ENCODE results near the gene POLDIP3.
A peak's percentile ranks its signal among the peaks of the same experiment; 100 is the strongest.
"Not testable (repeated sequence)": the region's sequence is repeated elsewhere in the genome, so short reads cannot be mapped to it uniquely, and the experiment has no call there.

Gene POLDIP3

GRCh38 chr22:42560381-42560780, 54.3 kb downstream of the POLDIP3 start:
- no peak for DNase-seq (ENCODE audit: low spot score)

DNA sequence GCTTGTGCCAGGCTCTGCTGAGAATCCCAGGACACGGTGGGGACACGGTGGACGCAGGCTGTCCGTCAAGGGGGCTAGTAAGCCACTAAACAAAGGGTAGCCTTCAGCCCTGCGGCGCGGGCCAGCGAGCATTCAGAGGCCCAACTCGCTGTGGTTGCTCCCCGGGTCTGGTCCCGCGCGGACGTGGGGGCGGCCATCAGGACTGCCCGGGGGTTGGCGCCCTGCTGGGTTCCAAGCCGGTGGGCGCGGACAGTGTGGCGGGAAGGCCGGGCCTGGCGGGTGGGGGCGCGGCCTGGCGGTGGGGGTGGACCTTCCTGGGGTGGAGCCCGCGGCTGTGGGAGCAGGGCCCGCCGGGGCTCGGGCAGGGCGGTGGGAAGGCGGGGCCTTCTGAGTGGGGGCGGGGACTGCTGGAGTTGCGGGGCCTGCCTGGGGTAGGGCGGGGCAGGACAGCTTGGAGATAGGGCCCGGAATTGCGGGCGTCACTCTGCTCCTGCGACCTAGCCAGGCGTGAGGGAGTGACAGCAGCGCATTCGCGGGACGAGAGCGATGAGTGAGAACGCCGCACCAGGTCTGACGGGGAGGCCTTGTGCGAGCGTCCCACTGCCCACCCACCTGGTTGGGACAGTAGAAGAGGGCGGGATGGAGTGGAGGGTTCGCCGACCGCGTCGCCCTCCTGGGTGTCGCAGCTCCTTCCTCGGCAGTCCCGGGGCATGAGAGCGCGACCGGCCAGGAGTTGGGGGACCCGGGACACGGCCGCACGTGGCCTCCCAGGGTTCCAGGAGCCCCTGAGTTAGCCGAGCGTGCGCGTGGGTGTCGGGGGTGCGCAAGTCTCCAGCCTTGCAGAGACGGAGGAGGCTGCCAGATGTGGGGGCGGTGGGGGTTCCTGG, 61.0 kb downstream of the POLDIP3 start, which contains the start of gene SERHL2:
SERHL2 (plus strand) TSS at position 482 of the 887 bp plus-strand sequence; CDS start at position 547, 65 bp downstream.
- peak; percentile 88 for DNase-seq (ENCODE audit: low spot score)

- not testable (repeated sequence) for DNase-seq (ENCODE audit: low spot score)
Observed at GRCh38 chr22:42552294-42552647, 62.4 kb downstream of the POLDIP3 start.

GRCh38 chr22:42549331-42550060, 65.2 kb downstream of the POLDIP3 start:
- DNase-seq (ENCODE audit: low spot score), result no peak

GRCh38 chr22:42548597-42549330, 65.9 kb downstream of the POLDIP3 start:
- DNase-seq (ENCODE audit: low spot score), result no peak

- DNase-seq (ENCODE audit: low spot score), result not testable (repeated sequence)
Observed at GRCh38 chr22:42548126-42548525, 66.6 kb downstream of the POLDIP3 start.

DNA sequence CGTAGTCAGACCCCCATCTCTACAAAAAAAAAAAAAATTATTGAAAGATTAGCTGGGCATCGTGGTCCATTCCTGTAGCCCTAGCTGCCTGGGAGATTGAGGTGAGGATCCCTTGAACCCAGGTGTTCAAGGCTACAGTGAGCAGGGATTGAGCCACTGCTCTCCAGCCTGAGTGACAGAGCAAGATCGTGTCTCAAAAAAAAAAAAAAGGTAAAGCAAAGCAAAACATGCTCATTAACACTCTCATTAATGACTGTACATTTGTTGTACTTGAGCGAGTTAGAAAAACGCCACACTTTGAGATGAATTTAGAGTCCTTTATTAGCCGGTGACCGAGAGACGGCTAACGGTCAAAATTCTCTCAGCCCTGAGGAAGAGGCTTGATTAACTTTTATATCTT, 67.1 kb downstream of the POLDIP3 start:
- no peak for DNase-seq (ENCODE audit: low spot score)

DNA sequence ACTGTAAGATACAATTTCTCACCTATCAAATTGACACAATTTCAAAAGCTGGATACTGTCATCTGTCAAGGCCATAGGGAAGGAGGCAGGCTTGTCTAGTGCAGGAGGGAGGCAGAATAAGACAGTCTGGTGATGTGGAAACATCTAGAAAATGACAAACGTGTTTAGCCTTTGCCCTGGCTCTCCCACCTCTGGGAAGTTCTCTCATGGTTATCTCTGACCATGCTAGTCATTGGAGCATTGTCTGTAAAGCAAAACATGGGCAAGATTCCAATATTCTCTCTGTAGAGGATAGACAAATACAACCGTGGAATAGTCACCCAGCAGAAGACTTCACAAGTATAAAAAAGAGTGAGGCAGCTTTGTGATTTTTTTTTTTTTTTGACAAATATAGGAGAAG, 70.0 kb downstream of the POLDIP3 start:
- DNase-seq (ENCODE audit: low spot score), result no peak

GRCh38 chr22:42539236-42539771, 75.4 kb downstream of the POLDIP3 start:
- DNase-seq (ENCODE audit: low spot score), result not testable (repeated sequence)

- not testable (repeated sequence) for DNase-seq (ENCODE audit: low spot score)
Observed at GRCh38 chr22:42537199-42537831, 77.4 kb downstream of the POLDIP3 start.

- not testable (repeated sequence) for DNase-seq (ENCODE audit: low spot score)
Observed at GRCh38 chr22:42536634-42537033, 78.0 kb downstream of the POLDIP3 start.

DNA sequence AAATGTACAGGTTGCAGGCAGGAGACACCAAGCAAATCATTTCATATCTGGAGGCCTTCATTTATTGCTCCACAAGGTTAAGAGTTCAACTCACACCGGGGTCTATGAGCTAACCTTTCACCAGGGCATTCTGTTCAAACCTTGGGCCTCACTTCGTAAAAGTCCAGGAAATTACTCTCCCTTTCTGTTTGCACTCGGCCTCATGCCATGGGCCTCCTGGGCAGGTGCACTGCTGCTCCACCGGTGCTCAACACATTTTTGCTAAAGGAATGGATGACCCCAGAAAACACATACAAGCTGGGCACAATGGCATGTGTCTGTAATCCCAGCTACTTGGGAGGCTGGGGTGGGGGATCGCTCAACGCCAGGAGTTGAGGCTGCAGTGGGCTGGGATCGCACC, 78.5 kb downstream of the POLDIP3 start:
- DNase-seq (ENCODE audit: low spot score), result no peak

DNA sequence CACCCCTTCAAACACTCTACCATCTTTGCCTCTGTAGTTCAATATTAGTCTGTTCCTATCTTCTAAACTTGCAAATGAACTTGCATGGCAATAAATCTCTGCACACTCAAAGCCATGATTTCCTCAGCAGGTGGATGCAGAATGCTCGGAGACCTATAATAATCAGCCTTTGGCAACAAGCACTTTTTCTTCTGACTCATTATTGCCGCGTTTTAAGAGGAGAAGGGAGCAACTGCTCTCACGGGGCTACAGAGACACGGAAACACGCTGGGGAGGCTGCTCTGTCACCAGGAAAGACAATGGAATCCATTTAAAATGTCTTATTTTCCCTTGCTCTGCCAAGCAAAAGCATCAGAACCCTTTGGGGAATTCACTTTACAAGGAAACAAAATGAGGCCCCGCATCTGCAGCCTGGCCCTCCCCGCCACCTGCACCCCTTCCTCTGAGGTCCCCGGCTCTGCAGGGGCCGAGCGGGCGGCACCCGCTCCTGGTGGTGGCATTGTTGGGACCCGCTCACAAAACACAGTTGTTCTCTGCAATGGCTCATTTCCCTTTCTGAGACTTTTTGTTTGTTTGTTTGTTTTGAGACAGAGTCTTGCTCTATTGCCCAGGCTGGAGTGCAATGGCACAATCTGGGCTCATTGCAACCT, 79.5 kb downstream of the POLDIP3 start:
- DNase-seq (ENCODE audit: low spot score), result not testable (repeated sequence)

All from germinal center (tissue), 1 donor.